Right cardiac atrium (tissue), 5 donors: ENCODE data around the gene SCN5A. TPM values are rescaled to one million over a fixed set of nuclear protein-coding genes. Genes with fewer than 3 reads are reported as not detected.

Source experiments
- ATAC-seq, 2 donors: fragments of 200-7000 bp; cut with Tn5 transposase; one replicate each; pipeline versions ENCODE4 v1.8.0 to v1.9.1; 2020; ENCODE audit warnings: moderate library complexity in 2 of 2, mild to moderate bottlenecking in 1 of 2
- DNase-seq, 3 donors: peaks; one replicate each; pipeline ENCODE4 v3.0.0-alpha.2; 2020
- H3K27ac ChIP-seq: one replicate; pipeline ENCODE4 v1.5.1; 2013; ENCODE audit warnings: mild to moderate bottlenecking, low read length, control low read depth, moderate library complexity
- H3K27me3 ChIP-seq: one replicate; pipeline ENCODE4 v1.6.1; 2013; ENCODE audit not compliant: control insufficient read depth, insufficient read depth
- H3K4me1 ChIP-seq: one replicate; pipeline ENCODE4 v1.6.1; 2013; ENCODE audit warnings: low read length; ENCODE audit not compliant: control insufficient read depth, insufficient read depth
- H3K4me3 ChIP-seq: one replicate; pipeline ENCODE4 v1.5.1; 2013; ENCODE audit warnings: low read length, control low read depth
- H3K9me3 ChIP-seq: one replicate; pipeline ENCODE4 v1.6.1; 2013; ENCODE audit warnings: low read length; ENCODE audit not compliant: control insufficient read depth
- WGBS: extraction: QIAGEN DNeasy Blood & Tissue Kit; methylation state at CpG from one replicate; pipeline ENCODE4 v1.1.7; 2013; 5-methylcytosine and 5-hydroxymethylcytosine counted together
- intact Hi-C, 4 donors: fragments of 100-400 bp; cut with DNase I; formaldehyde crosslinking; loops; one replicate each; pipeline versions ENCODE4 v1.11.0 to v1.14.0; 2022 to 2023
- polyA plus RNA-seq: library from polyadenylated mRNA; stranded (reverse); fragments of 200-250 nt; gene quantifications from one replicate; pipeline ENCODE4 v1.2.3, GENCODE V29; 2013
- total RNA-seq, 4 donors: library from RNA; stranded (reverse); fragmentation: NEBNext Ultra II Directional; extraction: Animal tissue kit (Norgen Biotek cat#: 25700); gene quantifications; one replicate each; pipeline ENCODE4 v1.2.1, GENCODE V29; 2021
- donor health status: healthy with polysubstance abuse.
- donor health status: DM: no; HTN: yes; CAD: no.
- donor health status: DM: no; HTN: no; CAD: no.
- donor health status: DM: no; HTN: yes; CAD: no; lungs with severe emphysema.
- donor health status: DM: yes; HTN: yes; CAD: no.

SCN5A gene
- total and polyA plus RNA-seq, 5 donors: 69.0 to 202 (median 134) TPM

- H3K27ac ChIP-seq: no peak overlapping the region
- ATAC-seq (no peak), DNase-seq (no peak)
- intact Hi-C loops: no loop called here
- H3K4me1 ChIP-seq: no peaks in the 10 kb centered on the region
- H3K9me3 ChIP-seq: no peaks in the 10 kb centered on the region
- no peaks in the 10 kb centered on the region for H3K27me3 ChIP-seq
- no peak overlapping the region for H3K4me3 ChIP-seq
- WGBS: 67% methylated on average over 10 of the region's 10 CpGs
Measured at GRCh38 chr3:38623539-38623938, 25.9 kb downstream of the SCN5A start.

GRCh38 chr3:38622336-38622735 lies 27.2 kb downstream of the SCN5A start:
- no peak for DNase-seq
- WGBS: 91% methylated on average over 10 of the region's 10 CpGs
- H3K27ac ChIP-seq: no peak overlapping the region
- intact Hi-C loops: no loop called here
- H3K9me3 ChIP-seq: no peaks in the 10 kb centered on the region
- H3K4me1 ChIP-seq: no peaks in the 10 kb centered on the region
- H3K27me3 ChIP-seq: no peaks in the 10 kb centered on the region
- H3K4me3 ChIP-seq: no peak overlapping the region
- peak in 1 of 2 donors; percentile 3 for ATAC-seq

- no peaks in the 10 kb centered on the region for H3K4me1 ChIP-seq
- 85% methylated on average over 5 of the region's 5 CpGs for WGBS
- H3K4me3 ChIP-seq: no peak overlapping the region
- intact Hi-C loops: no loop called here
- ATAC-seq (no peak), DNase-seq (peak in 1 of 3 donors; percentile 17)
- H3K27me3 ChIP-seq: no peaks in the 10 kb centered on the region
- no peak overlapping the region for H3K27ac ChIP-seq
- H3K9me3 ChIP-seq: no peaks in the 10 kb centered on the region
Measured at GRCh38 chr3:38620236-38620635, 29.3 kb downstream of the SCN5A start.

- H3K4me1 ChIP-seq: peaks cover 5% of the 10 kb centered on the region
- no peak for DNase-seq
- ATAC-seq: no peak
- WGBS: 73% methylated on average over 5 of the region's 5 CpGs
- H3K4me3 ChIP-seq: no peak overlapping the region
- intact Hi-C loops: no loop called here
- H3K27ac ChIP-seq: peak overlapping the region; percentile 67
- no peaks in the 10 kb centered on the region for H3K27me3 ChIP-seq
- no peaks in the 10 kb centered on the region for H3K9me3 ChIP-seq
Measured at GRCh38 chr3:38618343-38618742, 31.1 kb downstream of the SCN5A start.

DNA sequence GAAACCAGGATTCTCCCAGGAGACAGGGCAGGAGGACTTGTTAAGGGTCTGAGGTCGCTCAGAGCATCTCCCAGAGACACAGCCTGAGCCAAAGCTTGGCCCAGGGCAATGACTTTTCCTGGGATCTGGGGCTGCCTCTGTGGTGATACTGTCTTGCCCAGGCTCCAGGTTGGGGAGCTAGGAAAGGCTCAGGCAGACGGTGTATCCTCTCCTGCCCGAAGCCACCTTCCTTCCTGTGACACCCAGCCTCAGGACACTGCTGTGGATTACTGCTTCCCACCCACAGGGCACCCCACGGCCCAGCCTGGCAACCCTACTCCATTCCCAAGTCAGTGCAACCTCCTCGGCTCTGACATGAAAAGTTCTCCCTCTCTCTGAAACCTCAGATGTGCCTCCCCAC lies 31.9 kb downstream of the SCN5A start:
- peak overlapping the region; percentile 67 for H3K27ac ChIP-seq
- intact Hi-C loops: no loop called here
- peaks cover 5% of the 10 kb centered on the region for H3K4me1 ChIP-seq
- no peaks in the 10 kb centered on the region for H3K27me3 ChIP-seq
- DNase-seq: no peak
- no peak overlapping the region for H3K4me3 ChIP-seq
- no peak for ATAC-seq
- 62% methylated on average over 5 of the region's 5 CpGs for WGBS
- H3K9me3 ChIP-seq: no peaks in the 10 kb centered on the region

- intact Hi-C loops: no loop called here
- ATAC-seq (no peak), DNase-seq (no peak)
- WGBS: 62% methylated on average over 5 of the region's 5 CpGs
- Histone ChIP-seq H3K27me3 (no peaks in the 10 kb centered on the region), H3K9me3 (no peaks in the 10 kb centered on the region), H3K27ac (peak overlapping the region; percentile 78), H3K4me1 (peaks cover 5% of the 10 kb centered on the region), H3K4me3 (no peak overlapping the region)
Measured at GRCh38 chr3:38617137-38617536, 32.4 kb downstream of the SCN5A start.

- DNase-seq (no peak), ATAC-seq (no peak)
- intact Hi-C loops: no loop called here
- Histone ChIP-seq H3K27me3 (no peaks in the 10 kb centered on the region), H3K4me3 (no peak overlapping the region), H3K9me3 (no peaks in the 10 kb centered on the region), H3K27ac (peak overlapping the region; percentile 78), H3K4me1 (peaks cover 5% of the 10 kb centered on the region)
- WGBS: 12% methylated on average over 2 of the region's 2 CpGs
Measured at GRCh38 chr3:38616658-38617057, 32.8 kb downstream of the SCN5A start.

DNA sequence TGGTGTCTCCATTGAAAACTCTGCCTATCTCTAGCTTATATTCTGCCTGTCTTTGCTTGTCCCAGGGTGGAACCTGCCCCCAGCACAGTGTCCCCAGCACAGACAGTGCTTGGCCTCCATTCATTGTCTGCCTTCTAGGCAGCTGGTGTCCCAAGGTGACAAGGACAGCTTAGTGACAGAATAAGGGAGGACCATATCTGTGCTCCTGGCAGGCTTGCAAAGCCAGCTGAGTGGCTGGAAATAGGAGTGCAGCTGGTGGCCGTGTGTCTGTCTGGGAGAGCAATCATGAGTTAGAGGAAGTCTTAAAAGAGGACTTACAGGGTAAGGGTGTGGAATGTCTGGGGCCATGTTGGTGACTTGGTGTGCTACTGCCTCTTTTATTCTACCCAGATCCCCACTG lies 33.4 kb downstream of the SCN5A start:
- intact Hi-C loops: no loop called here
- peaks cover 5% of the 10 kb centered on the region for H3K4me1 ChIP-seq
- peak overlapping the region; percentile 89 for H3K27ac ChIP-seq
- DNase-seq (peak; percentile 42 to 72 (median 70)), ATAC-seq (peak; percentile 62 to 88)
- no peak overlapping the region for H3K4me3 ChIP-seq
- no peaks in the 10 kb centered on the region for H3K9me3 ChIP-seq
- H3K27me3 ChIP-seq: no peaks in the 10 kb centered on the region
- WGBS: 12% methylated on average over 1 of the region's 1 CpG

DNA sequence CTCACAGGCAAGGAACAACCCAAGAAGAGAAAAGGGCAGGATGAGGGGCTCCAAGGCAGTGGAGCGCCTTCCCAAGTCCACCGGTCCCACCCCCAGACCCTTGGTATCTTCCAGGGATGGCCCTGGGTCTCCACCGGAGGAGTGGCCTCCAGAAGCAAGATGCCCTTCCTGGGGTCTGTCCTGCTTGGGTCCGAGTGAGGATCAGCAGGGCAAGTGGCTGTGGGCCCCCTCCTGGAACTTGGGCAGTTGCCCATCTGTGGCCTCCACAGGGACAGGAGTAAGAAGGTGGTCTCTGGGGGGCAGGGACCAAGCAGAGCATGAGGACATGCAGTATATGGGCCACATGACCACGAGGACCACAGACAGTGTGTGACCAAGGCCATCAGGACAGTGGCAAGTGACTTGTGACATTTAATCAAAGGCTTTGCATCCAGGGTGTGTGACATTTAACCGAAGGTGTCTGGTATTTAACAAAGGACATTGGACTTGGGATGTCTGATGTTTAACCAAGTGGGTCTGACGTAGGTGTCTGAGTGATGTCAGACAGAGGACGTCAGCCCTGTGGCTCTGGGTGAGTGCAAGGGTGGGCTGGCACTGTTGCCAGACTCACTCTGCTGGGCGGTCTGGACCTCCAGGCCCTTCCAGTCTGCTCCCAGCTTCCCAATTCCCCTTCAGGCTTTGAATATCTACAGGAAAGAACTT lies 34.7 kb downstream of the SCN5A start:
- intact Hi-C loops: no loop called here
- DNase-seq: peak in 1 of 3 donors; percentile 54

DNA sequence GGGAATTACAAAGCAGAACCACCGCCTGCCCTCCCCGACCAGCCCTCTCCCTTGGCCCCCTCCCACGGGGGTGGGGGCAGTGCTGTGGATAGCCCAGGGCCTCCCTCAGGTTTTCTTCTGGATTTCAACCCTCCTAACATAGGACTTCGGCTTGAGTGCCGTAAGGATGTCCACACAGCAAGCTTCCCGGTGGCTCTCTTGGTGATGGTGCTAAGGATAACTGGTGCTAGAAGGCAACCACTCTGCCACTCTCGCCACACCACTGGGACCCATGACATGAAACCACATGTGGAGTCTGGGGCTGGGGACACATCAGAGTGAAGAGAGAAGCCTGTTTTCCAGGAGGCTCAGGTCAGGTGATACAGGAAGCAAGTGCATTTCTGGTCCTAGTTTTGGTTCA lies 35.4 kb downstream of the SCN5A start:
- intact Hi-C loops: no loop called here
- no peak overlapping the region for H3K4me3 ChIP-seq
- H3K9me3 ChIP-seq: no peaks in the 10 kb centered on the region
- WGBS: 78% methylated on average over 7 of the region's 7 CpGs
- peaks cover 5% of the 10 kb centered on the region for H3K4me1 ChIP-seq
- no peak for DNase-seq
- no peak overlapping the region for H3K27ac ChIP-seq
- H3K27me3 ChIP-seq: no peaks in the 10 kb centered on the region
- no peak for ATAC-seq

More for the DNA sequence above, 34.7 kb downstream of the SCN5A start:
- no peaks in the 10 kb centered on the region for H3K27me3 ChIP-seq
- ATAC-seq: peak; percentile 3 to 78
- 75% methylated on average over 9 of the region's 9 CpGs for WGBS
- no peak overlapping the region for H3K4me3 ChIP-seq
- peaks cover 5% of the 10 kb centered on the region for H3K4me1 ChIP-seq
- no peaks in the 10 kb centered on the region for H3K9me3 ChIP-seq
- H3K27ac ChIP-seq: peak overlapping the region; percentile 89

- no peaks in the 10 kb centered on the region for H3K9me3 ChIP-seq
- H3K4me3 ChIP-seq: no peak overlapping the region
- ATAC-seq (no peak), DNase-seq (no peak)
- WGBS: 89% methylated on average over 5 of the region's 5 CpGs
- H3K4me1 ChIP-seq: peaks cover 5% of the 10 kb centered on the region
- H3K27ac ChIP-seq: no peak overlapping the region
- H3K27me3 ChIP-seq: no peaks in the 10 kb centered on the region
- intact Hi-C loops: no loop called here
Measured at GRCh38 chr3:38613426-38613825, 36.1 kb downstream of the SCN5A start.

GRCh38 chr3:38611866-38612265 lies 37.6 kb downstream of the SCN5A start:
- intact Hi-C loops: no loop called here
- no peak for ATAC-seq

More at GRCh38 chr3:38611866-38612265, 37.6 kb downstream of the SCN5A start:
- no peak overlapping the region for H3K27ac ChIP-seq
- H3K27me3 ChIP-seq: no peaks in the 10 kb centered on the region
- no peak for DNase-seq
- no peaks in the 10 kb centered on the region for H3K9me3 ChIP-seq
- peaks cover 5% of the 10 kb centered on the region for H3K4me1 ChIP-seq
- 90% methylated on average over 4 of the region's 4 CpGs for WGBS
- H3K4me3 ChIP-seq: no peak overlapping the region
